ENCODE results near the gene PHYH. TPM values are rescaled to one million over a fixed set of nuclear protein-coding genes. Genes with fewer than 3 reads are reported as not detected.

Gene PHYH
- 11.5 and 16.1 TPM in 2 replicates for total RNA-seq

GRCh38 chr10:13299437-13300287, at the start of gene PHYH:
Gene PHYH, minus strand, starts transcription at chr10:13300064. Its CDS starts 22 bp downstream, at chr10:13300042.

GRCh38 chr10:13348216-13349017, 48.6 kb upstream of the PHYH start, which contains the start of gene SEPHS1:
Gene SEPHS1, minus strand, starts transcription at chr10:13348293. Its CDS starts 3,343 bp downstream, at chr10:13344950.

GRCh38 chr10:13234172-13234571, 65.7 kb downstream of the PHYH start, which contains the start of gene UCMA:
Gene UCMA, minus strand, starts transcription at chr10:13234374. Its CDS starts 116 bp downstream, at chr10:13234258.

Other genes starting within 250 kb of the PHYH start
- gene OPTN, start 199.9 kb downstream of the PHYH start, total RNA-seq = 36.9 and 48.7 TPM in 2 replicates
- gene MCM10, start 138.5 kb downstream of the PHYH start, total RNA-seq = 2.9 and 3.2 TPM in 2 replicates
- not detected in 2 replicates for gene UCMA, start 65.7 kb downstream of the PHYH start, total RNA-seq
- gene SEPHS1, start 48.2 kb upstream of the PHYH start, total RNA-seq = 29.7 and 36.3 TPM in 2 replicates
- gene BEND7, start 228.9 kb upstream of the PHYH start, total RNA-seq = 0.29 and 1.6 TPM in 2 replicates